SH-SY5Y (cell line): ENCODE data around the gene DMWD.

Source experiments
- GATA2 ChIP-seq: IDR thresholded peaks from 2 replicates; pipeline ENCODE4 v1.6.1; 2011; ENCODE audit warnings: mild to moderate bottlenecking, low read depth, low read length
- GATA3 ChIP-seq: IDR thresholded peaks from 2 replicates; pipeline ENCODE4 v1.6.1; 2011; ENCODE audit warnings: low read depth, mild to moderate bottlenecking, low read length, moderate library complexity

DMWD gene

GRCh38 chr19:45772912-45773311 lies 19.7 kb downstream of the DMWD start:
- TF ChIP-seq GATA2 = no peak
- no peak for TF ChIP-seq GATA3

- TF ChIP-seq GATA2 (no peak), GATA3 (no peak)
Observed at GRCh38 chr19:45772130-45772840, 20.4 kb downstream of the DMWD start.

GRCh38 chr19:45771311-45771933 lies 21.2 kb downstream of the DMWD start:
- TF ChIP-seq GATA2 (no peak), GATA3 (no peak)

GRCh38 chr19:45770192-45771101 lies 22.2 kb downstream of the DMWD start:
- TF ChIP-seq GATA2 = no peak
- TF ChIP-seq GATA3 = no peak

- TF ChIP-seq GATA3 (no peak), GATA2 (no peak)
Observed at GRCh38 chr19:45769821-45770191, 22.8 kb downstream of the DMWD start.

GRCh38 chr19:45768984-45769782 lies 23.5 kb downstream of the DMWD start, which contains the start of gene SIX5:
Gene SIX5 (minus strand): TSS chr19:45769252. CDS start chr19:45768844, 408 bp downstream.
- TF ChIP-seq GATA3 (no peak), GATA2 (no peak)

- no peak for TF ChIP-seq GATA3
- TF ChIP-seq GATA2 = no peak
Observed at GRCh38 chr19:45768655-45768983, 24.0 kb downstream of the DMWD start.

GRCh38 chr19:45767881-45768654 lies 24.6 kb downstream of the DMWD start:
- no peak for TF ChIP-seq GATA3
- no peak for TF ChIP-seq GATA2

GRCh38 chr19:45767410-45767880 lies 25.2 kb downstream of the DMWD start:
- TF ChIP-seq GATA3 = no peak
- TF ChIP-seq GATA2 = no peak

GRCh38 chr19:45766869-45767346 lies 25.7 kb downstream of the DMWD start:
- TF ChIP-seq GATA3 = no peak
- TF ChIP-seq GATA2 = no peak

GRCh38 chr19:45766296-45766868 lies 26.3 kb downstream of the DMWD start:
- TF ChIP-seq GATA2 (no peak), GATA3 (no peak)

GRCh38 chr19:45765702-45766295 lies 26.8 kb downstream of the DMWD start:
- TF ChIP-seq GATA3 (no peak), GATA2 (no peak)

GRCh38 chr19:45764945-45765701 lies 27.5 kb downstream of the DMWD start:
- TF ChIP-seq GATA2 (no peak), GATA3 (no peak)
